Transverse colon (tissue), 4 donors: ENCODE data around the gene FANK1. TPM values are rescaled to one million over a fixed set of nuclear protein-coding genes. Genes with fewer than 3 reads are reported as not detected.
"Not testable (repeated sequence)": the region's sequence is repeated elsewhere in the genome, so short reads cannot be mapped to it uniquely, and the experiment has no call there.

Source experiments
- DNase-seq: peaks from one replicate; pipeline ENCODE4 v3.0.0-alpha.2; 2019
- H3K27ac ChIP-seq, 4 donors: fragments of 200-600 bp; sonication (generic); 2 replicates each; pipeline ENCODE4 v1.5.1; 2016 to 2018; ENCODE audit warnings: inconsistent platforms in 4 of 4
- H3K27me3 ChIP-seq: fragments of 200-600 bp; sonication (generic); 2 replicates; pipeline ENCODE4 v1.5.1; 2017; ENCODE audit warnings: inconsistent platforms
- H3K36me3 ChIP-seq, 4 donors: fragments of 200-600 bp; sonication (generic); 2 replicates each; pipeline ENCODE4 v1.5.1; 2017 to 2019; ENCODE audit warnings: inconsistent platforms in 4 of 4
- H3K4me1 ChIP-seq, 4 donors: fragments of 200-600 bp; sonication (generic); 2 replicates each; pipeline ENCODE4 v1.5.1; 2017 to 2020; ENCODE audit warnings: inconsistent platforms in 4 of 4
- H3K4me3 ChIP-seq, 4 donors: fragments of 200-600 bp; sonication (generic); 1 replicate in 1 of 4; 2 replicates in 3 of 4; pipeline versions ENCODE4 v1.5.1 to v1.6.1; 2017 to 2019; ENCODE audit warnings: inconsistent platforms in 4 of 4
- H3K9me3 ChIP-seq, 2 donors: fragments of 200-600 bp; sonication (generic); 2 replicates each; pipeline ENCODE4 v1.5.1; 2017 to 2019; ENCODE audit warnings: inconsistent platforms in 2 of 2
- CTCF ChIP-seq, 5 experiments: fragments of 200-600 bp in 3 of 5; fragments of 450-650 bp in 2 of 5; sonication (generic) in 3 of 5; IDR thresholded peaks; 1 replicate in 2 of 5; 2 replicates in 3 of 5; pipeline ENCODE4 v1.5.1; 2016 to 2017; ENCODE audit warnings: antibody characterized with exemption in 5 of 5, inconsistent platforms in 3 of 5, mild to moderate bottlenecking in 2 of 5, moderate library complexity in 1 of 5
- EP300 ChIP-seq: sonication (generic); formaldehyde crosslinking; IDR thresholded peaks from one replicate; pipeline ENCODE4 v1.6.1; 2017; ENCODE audit warnings: antibody characterized with exemption, low read depth
- POLR2A ChIP-seq: fragments of 450-650 bp; IDR thresholded peaks from one replicate; pipeline ENCODE4 v1.6.1; 2016; ENCODE audit warnings: antibody characterized with exemption, mild to moderate bottlenecking, moderate library complexity
- POLR2AphosphoS5 ChIP-seq, 3 donors: sonication (generic); formaldehyde crosslinking; IDR thresholded peaks; one replicate each; pipeline ENCODE4 v1.6.1; 2016; ENCODE audit warnings: antibody characterized with exemption in 3 of 3
- WGBS, 2 donors: methylation state at CpG; one replicate each; pipeline ENCODE4 v1.1.5; 2018; ENCODE audit warnings: low coverage in 1 of 2; 5-methylcytosine and 5-hydroxymethylcytosine counted together
- in situ Hi-C, 4 donors: fragments of 200-750 bp; cut with MboI; loops; one replicate each; pipeline versions ENCODE4 v1.15.0 to v1.15.1; 2017; ENCODE audit warnings: low sequenced_read_pairs in 3 of 4, low pct_ligation_motif_present in 1 of 4, low pct_unique_long_range_greater_than_20kb in 1 of 4
- intact Hi-C: fragments of 100-400 bp; cut with DNase I; formaldehyde crosslinking; loops from one replicate; pipeline ENCODE4 v1.15.1; 2023; ENCODE audit warnings: low total_unique reads
- total RNA-seq, 4 donors: library from RNA; depleted of rRNA; stranded (reverse); fragments of >200 nt; gene quantifications; one replicate each; pipeline ENCODE4 v1.1.0, GENCODE V29; 2016

FANK1 gene
- total RNA-seq, 4 donors from 2014 or later: 3.4 to 7.5 (median 5.7) TPM

DNA sequence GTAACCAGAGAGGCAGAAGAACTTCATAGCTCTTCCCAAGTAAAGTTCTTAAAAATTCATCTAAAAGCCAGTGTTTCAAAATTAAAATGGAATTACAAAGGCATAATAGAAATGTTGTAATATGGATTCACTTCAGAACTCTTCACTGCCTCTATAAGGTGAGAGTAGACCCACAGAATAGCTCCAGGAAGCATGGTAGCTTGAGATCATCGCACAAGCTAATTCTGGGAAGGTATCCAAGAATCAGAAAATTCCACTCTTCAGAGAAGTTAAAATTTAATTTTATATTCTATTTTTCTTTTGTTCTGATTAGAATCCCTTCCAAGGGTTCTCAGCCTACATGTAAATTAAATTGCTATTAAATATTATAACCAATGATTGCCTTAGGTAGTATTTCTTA lies 13.8 kb upstream of the FANK1 start:
- intact Hi-C loops: no loop called here
- in situ Hi-C loops: no loop called here
- Histone ChIP-seq H3K4me3 (no peak overlapping the region), H3K27ac (no peak overlapping the region), H3K36me3 (peaks cover 0 to 25% (median 3%) of the 10 kb centered on the region in 4 donors), H3K9me3 (no peaks in the 10 kb centered on the region), H3K27me3 (no peaks in the 10 kb centered on the region), H3K4me1 (no peaks in the 10 kb centered on the region)
- TF ChIP-seq POLR2AphosphoS5 (IDR thresholded peaks at IDR 0.05) (no peak), CTCF (IDR thresholded peaks at IDR 0.05) (no peak), POLR2A (no peak), EP300 (no peak)
- no peak for DNase-seq
- 80% methylated on average over 1 of the region's 1 CpG for WGBS, 2 donors

DNA sequence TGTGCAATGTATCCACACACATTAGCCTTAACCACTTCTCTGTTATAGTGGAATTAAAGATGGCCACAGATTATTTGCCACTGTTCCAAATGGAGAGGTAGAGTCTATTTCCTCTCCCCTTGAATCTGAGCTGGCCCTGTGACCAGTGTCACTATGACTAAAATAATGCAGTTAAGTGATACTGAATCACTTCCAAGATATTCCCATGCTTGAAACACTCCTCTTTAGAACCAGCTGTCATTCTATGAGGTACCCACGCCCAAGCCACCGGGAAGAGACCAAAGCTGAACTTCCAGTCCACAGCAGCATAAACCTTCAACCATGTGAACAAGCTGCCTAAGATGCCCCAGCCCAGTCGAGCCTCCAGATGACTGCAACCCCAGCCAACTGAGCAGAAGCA lies 13.2 kb upstream of the FANK1 start:
- Histone ChIP-seq H3K27me3 (no peaks in the 10 kb centered on the region), H3K4me1 (no peaks in the 10 kb centered on the region), H3K36me3 (peaks cover 0 to 25% (median 3%) of the 10 kb centered on the region in 4 donors), H3K4me3 (no peak overlapping the region), H3K9me3 (no peaks in the 10 kb centered on the region), H3K27ac (no peak overlapping the region)
- WGBS, 2 donors: 93% methylated on average over 3 of the region's 3 CpGs; no CpG with 5 or more reads in 1 of the 2 donors
- TF ChIP-seq POLR2A: no peak
- TF ChIP-seq POLR2AphosphoS5 (IDR thresholded peaks at IDR 0.05): no peak
- TF ChIP-seq EP300: no peak
- no peak for TF ChIP-seq CTCF (IDR thresholded peaks at IDR 0.05)
- DNase-seq: no peak
- in situ Hi-C loops: no loop called here
- intact Hi-C loops: no loop called here

- no peak for DNase-seq
- no peak overlapping the region for H3K4me3 ChIP-seq
- in situ Hi-C loops: no loop called here
Measured at GRCh38 chr10:125886914-125887512, 9.4 kb upstream of the FANK1 start.

DNA sequence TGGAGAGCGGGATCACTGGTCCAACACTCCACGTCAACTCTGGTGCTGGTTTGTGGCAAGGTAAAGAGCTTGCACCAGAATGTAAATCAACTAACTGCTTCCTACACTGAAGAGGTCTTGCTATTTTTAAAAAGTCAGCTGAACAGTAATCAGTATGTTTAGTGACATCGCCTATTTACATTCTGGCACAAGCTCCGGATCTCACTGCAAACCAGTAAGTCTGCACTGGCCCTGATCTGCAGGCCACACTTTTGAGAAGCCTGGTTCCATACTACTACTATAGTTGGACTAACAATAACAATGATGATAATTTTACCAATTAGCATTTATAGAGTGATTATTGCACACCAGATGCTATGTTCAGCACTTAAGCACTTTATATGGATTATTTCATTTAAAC lies 6.9 kb upstream of the FANK1 start:
- 65 to 83% methylated on average over 1 to 4 of the region's 4 CpGs for WGBS, 2 donors
- H3K4me3 ChIP-seq, H3K36me3 ChIP-seq, in situ Hi-C loops, H3K27me3 ChIP-seq, H3K27ac ChIP-seq, intact Hi-C loops, H3K9me3 ChIP-seq, DNase-seq: not testable (repeated sequence)
- peaks cover 0 to 29% (median 2%) of the 10 kb centered on the region in 4 donors for H3K4me1 ChIP-seq

More at GRCh38 chr10:125886914-125887512, 9.4 kb upstream of the FANK1 start:
- Histone ChIP-seq H3K27ac (no peak overlapping the region), H3K27me3 (no peaks in the 10 kb centered on the region), H3K36me3 (peaks cover 0 to 7% (median 3%) of the 10 kb centered on the region in 4 donors), H3K4me1 (peaks cover 0 to 11% (median 2%) of the 10 kb centered on the region in 4 donors), H3K9me3 (no peaks in the 10 kb centered on the region)
- WGBS, 2 donors: 94 to 97% methylated on average over 3 of the region's 3 CpGs
- intact Hi-C loops: no loop called here
- no peak for TF ChIP-seq EP300
- TF ChIP-seq POLR2AphosphoS5 (IDR thresholded peaks at IDR 0.05): no peak
- no peak for TF ChIP-seq POLR2A
- TF ChIP-seq CTCF (IDR thresholded peaks at IDR 0.05): no peak

GRCh38 chr10:125892402-125892801 lies 4.0 kb upstream of the FANK1 start:
- H3K27me3 ChIP-seq, in situ Hi-C loops, intact Hi-C loops, H3K9me3 ChIP-seq, H3K36me3 ChIP-seq, H3K4me3 ChIP-seq: not testable (repeated sequence)
- TF ChIP-seq POLR2AphosphoS5 (IDR thresholded peaks at IDR 0.05): peak in 1 of 3 donors; percentile 35
- peaks cover 0 to 44% (median 11%) of the 10 kb centered on the region in 4 donors for H3K4me1 ChIP-seq
- WGBS, 2 donors: 46 to 57% methylated on average over 5 of the region's 5 CpGs
- peak; percentile 41 for DNase-seq
- peak overlapping the region; percentile 21 to 39 (median 31) for H3K27ac ChIP-seq

GRCh38 chr10:125894176-125894575 lies 2.2 kb upstream of the FANK1 start:
- H3K36me3 ChIP-seq, H3K27me3 ChIP-seq, DNase-seq, H3K9me3 ChIP-seq, in situ Hi-C loops, intact Hi-C loops: not testable (repeated sequence)
- 54 to 63% methylated on average over 3 of the region's 3 CpGs for WGBS, 2 donors
- peak overlapping the region in 1 of 4 donors; percentile 89 for H3K4me3 ChIP-seq
- peaks cover 0 to 44% (median 11%) of the 10 kb centered on the region in 4 donors for H3K4me1 ChIP-seq
- peak overlapping the region in 1 of 4 donors; percentile 96 for H3K27ac ChIP-seq

DNA sequence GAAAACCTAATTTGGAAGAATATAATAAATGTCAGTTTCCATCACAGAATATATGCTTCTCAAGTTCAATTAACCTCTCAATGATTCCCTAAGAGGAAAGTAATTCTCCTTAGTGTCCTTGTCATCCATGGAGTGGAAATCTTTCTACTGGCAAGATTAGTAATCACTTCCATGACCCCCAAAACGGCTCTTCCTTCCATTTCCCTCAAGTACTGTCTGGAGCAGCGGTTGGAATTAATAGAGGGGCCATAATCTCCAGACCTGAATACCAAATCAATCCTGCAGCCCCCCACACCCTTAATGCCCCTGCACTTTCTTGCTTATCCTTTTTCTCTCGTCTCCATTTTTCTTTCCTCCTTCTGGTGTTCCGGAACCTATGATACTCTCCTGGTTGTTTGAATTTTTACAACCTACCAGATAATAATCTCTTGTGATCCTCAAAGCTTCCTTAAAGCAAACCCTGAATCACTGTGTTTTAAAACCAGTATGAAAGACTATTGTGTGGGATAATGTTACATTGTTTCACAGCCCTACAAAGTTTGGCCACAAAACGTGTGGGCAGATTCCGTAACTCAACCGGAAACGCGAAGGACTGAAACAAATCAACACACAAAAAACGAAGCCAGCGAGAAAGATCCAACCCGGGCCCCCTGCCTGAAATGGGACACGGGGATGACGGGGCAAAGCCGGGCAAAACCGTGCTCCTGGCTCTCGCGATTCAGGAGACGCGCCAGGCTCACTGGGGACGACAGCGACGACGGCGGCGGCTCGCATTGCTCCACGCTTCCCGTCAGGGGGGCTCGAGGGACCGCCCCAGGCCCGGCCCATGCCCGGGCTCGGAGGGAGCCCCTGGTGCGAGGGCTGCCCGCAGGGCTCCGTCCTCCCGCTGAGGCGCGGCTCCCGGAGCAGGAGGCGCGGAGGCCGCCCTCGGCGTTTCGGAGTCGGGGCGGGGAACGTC lies 955 bp upstream of the FANK1 start:
- peak overlapping the region; percentile 89 to 96 (median 93) for H3K27ac ChIP-seq
- peak; percentile 51 for DNase-seq
- peaks cover 0 to 41% (median 11%) of the 10 kb centered on the region in 4 donors for H3K4me1 ChIP-seq
- H3K27me3 ChIP-seq, in situ Hi-C loops, H3K36me3 ChIP-seq, intact Hi-C loops, H3K9me3 ChIP-seq: not testable (repeated sequence)
- H3K4me3 ChIP-seq: peak overlapping the region; percentile 44 to 89 (median 68)
- 33 to 36% methylated on average over 14 to 50 of the region's 50 CpGs for WGBS, 2 donors
